ENCODE results near the gene DPH6. TPM values are rescaled to one million over a fixed set of nuclear protein-coding genes. Genes with fewer than 3 reads are reported as not detected.

The DPH6 gene
- total and polyA plus RNA-seq, 2 experiments from 2014 or later, result 11.3 to 14.4 TPM

DNA sequence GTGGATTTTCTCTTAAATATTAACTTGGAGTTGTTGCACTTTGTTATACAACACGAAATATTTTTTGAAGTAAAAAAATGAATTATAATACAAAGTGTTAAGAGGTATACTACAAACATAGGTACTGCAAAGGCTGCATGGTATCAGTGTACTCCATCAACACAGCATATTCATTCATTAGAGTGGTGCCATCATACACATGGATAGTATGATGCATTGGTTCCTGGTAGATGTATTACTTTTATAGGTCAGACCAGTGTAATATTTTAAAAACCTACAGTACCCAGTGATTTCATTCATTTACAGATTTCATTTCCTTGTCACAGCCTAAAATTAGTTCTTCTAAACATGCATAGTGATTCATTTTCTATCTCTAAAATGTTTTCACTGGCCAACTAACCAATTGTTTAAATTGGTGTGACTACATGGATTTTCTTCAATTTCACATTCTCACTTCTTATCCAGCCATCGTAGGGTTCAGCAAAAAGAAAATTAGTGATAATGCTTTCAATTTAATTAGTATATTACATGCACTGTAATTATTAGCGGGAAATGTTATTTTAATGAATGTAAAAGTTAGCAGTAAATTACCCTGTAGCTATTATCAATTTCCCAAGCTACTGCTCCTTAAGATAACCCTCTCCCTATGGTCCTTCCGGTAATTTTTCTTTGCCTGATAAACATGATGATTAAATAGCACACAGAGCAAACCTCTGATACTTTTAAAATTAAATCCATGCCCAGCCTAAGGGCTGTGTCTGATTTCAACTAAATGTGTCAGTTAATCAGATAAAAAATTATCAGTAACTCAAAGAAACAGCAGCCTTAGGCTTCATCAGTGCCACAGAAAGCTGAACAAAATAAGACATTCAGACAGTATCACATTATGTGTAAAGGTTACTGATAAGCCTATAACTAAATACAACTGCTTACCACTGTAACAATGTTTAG is 68.4 kb downstream of the DPH6 start:
- Histone ChIP-seq H3K4me2 (no peak overlapping the region), H4K20me1 (ENCODE audit: insufficient read depth, poor library complexity, severe bottlenecking) (no peaks in the 10 kb centered on the region), H3K4me1 (ENCODE audit: insufficient read depth) (no peaks in the 10 kb centered on the region), H3K27me3 (no peaks in the 10 kb centered on the region), H3K27ac (no peak overlapping the region), H3K9me3 (ENCODE audit: low read depth) (no peaks in the 10 kb centered on the region), H3K4me3 (no peak overlapping the region), H3K79me2 (no peaks in the 10 kb centered on the region), H2AFZ (no peak overlapping the region), H3K36me3 (replicated peaks; ENCODE audit: insufficient read depth, low read depth) (no peaks in the 10 kb centered on the region), H3K9me2 (replicated peaks; ENCODE audit: insufficient read depth) (no peaks in the 10 kb centered on the region)
- no peak for TF ChIP-seq EZH2 (IDR thresholded peaks at IDR 0.05; ENCODE audit: borderline replicate concordance)
- TF ChIP-seq, protein P1, sequence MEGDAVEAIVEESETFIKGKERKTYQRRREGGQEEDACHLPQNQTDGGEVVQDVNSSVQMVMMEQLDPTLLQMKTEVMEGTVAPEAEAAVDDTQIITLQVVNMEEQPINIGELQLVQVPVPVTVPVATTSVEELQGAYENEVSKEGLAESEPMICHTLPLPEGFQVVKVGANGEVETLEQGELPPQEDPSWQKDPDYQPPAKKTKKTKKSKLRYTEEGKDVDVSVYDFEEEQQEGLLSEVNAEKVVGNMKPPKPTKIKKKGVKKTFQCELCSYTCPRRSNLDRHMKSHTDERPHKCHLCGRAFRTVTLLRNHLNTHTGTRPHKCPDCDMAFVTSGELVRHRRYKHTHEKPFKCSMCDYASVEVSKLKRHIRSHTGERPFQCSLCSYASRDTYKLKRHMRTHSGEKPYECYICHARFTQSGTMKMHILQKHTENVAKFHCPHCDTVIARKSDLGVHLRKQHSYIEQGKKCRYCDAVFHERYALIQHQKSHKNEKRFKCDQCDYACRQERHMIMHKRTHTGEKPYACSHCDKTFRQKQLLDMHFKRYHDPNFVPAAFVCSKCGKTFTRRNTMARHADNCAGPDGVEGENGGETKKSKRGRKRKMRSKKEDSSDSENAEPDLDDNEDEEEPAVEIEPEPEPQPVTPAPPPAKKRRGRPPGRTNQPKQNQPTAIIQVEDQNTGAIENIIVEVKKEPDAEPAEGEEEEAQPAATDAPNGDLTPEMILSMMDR (IDR thresholded peaks at IDR 0.05; ENCODE audit: poor library complexity), result no peak
- no peak for TF ChIP-seq EZH2phosphoT487 (IDR thresholded peaks at IDR 0.05; ENCODE audit: low read depth, severe bottlenecking, unreplicated experiment)
- DNase-seq (ENCODE audit: low spot score), result no peak
- 83% methylated on average over 4 of the region's 4 CpGs for WGBS (ENCODE audit: low lambda C conversion rate, missing lambda C conversion rate)

DNA sequence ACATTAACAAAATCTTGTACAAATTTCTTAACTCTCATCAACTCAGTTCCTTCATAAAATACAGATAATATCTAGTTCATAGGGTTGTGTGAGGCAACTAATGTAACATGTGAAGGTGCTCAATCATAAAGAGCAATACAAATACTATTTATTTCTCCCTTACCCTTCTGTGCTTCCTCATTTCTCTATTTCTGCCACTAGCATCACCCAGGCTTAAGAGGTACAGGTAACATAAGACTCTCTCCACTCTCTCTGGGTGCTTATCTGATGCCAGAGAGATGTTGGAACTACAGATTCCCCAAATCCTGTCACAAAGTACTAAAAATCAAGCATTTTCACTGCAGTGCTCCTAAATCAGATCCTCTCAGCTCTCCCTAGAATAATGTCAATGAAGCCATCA is 74.9 kb downstream of the DPH6 start:
- Histone ChIP-seq H3K9me2 (replicated peaks; ENCODE audit: insufficient read depth) (no peaks in the 10 kb centered on the region), H3K79me2 (no peaks in the 10 kb centered on the region), H3K9me3 (ENCODE audit: low read depth) (no peaks in the 10 kb centered on the region), H3K4me3 (no peak overlapping the region), H3K4me1 (ENCODE audit: insufficient read depth) (no peaks in the 10 kb centered on the region), H3K36me3 (replicated peaks; ENCODE audit: insufficient read depth, low read depth) (no peaks in the 10 kb centered on the region), H3K27ac (no peak overlapping the region), H4K20me1 (ENCODE audit: insufficient read depth, poor library complexity, severe bottlenecking) (no peaks in the 10 kb centered on the region), H3K4me2 (no peak overlapping the region), H3K27me3 (no peaks in the 10 kb centered on the region), H2AFZ (no peak overlapping the region)
- TF ChIP-seq, protein P1 (IDR thresholded peaks at IDR 0.05; ENCODE audit: poor library complexity), result no peak
- no peak for TF ChIP-seq EZH2phosphoT487 (IDR thresholded peaks at IDR 0.05; ENCODE audit: low read depth, severe bottlenecking, unreplicated experiment)
- no peak for TF ChIP-seq EZH2 (IDR thresholded peaks at IDR 0.05; ENCODE audit: borderline replicate concordance)
- DNase-seq (ENCODE audit: low spot score), result no peak

DNA sequence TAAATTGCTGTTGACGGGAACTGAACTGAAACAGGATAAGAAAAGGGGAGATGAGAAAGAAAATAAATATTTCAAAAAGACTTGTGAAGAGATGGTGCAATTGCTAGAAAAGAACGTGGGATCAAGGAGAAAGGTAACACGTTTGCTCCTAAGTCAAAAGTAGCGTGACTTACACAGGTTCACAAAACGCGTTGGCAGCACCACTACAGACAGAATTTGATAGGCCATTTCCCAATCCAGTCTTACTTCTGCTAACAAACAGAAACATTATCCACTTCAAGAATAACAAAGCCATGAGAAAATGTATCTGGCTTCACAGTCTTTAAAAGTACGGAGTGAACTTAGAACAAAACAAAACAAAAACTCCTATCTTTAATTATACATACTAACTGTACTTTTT is 75.5 kb downstream of the DPH6 start:
- Histone ChIP-seq H3K4me2 (no peak overlapping the region), H4K20me1 (ENCODE audit: insufficient read depth, poor library complexity, severe bottlenecking) (no peaks in the 10 kb centered on the region), H3K4me1 (ENCODE audit: insufficient read depth) (no peaks in the 10 kb centered on the region), H3K27me3 (no peaks in the 10 kb centered on the region), H3K9me2 (replicated peaks; ENCODE audit: insufficient read depth) (no peaks in the 10 kb centered on the region), H2AFZ (no peak overlapping the region), H3K27ac (no peak overlapping the region), H3K9me3 (ENCODE audit: low read depth) (no peaks in the 10 kb centered on the region), H3K36me3 (replicated peaks; ENCODE audit: insufficient read depth, low read depth) (no peaks in the 10 kb centered on the region), H3K4me3 (no peak overlapping the region), H3K79me2 (no peaks in the 10 kb centered on the region)
- no peak for DNase-seq (ENCODE audit: low spot score)
- TF ChIP-seq EZH2phosphoT487 (IDR thresholded peaks at IDR 0.05; ENCODE audit: low read depth, severe bottlenecking, unreplicated experiment), result no peak
- TF ChIP-seq, protein P1 (IDR thresholded peaks at IDR 0.05; ENCODE audit: poor library complexity), result no peak
- no peak for TF ChIP-seq EZH2 (IDR thresholded peaks at IDR 0.05; ENCODE audit: borderline replicate concordance)
- 94% methylated on average over 7 of the region's 7 CpGs for WGBS (ENCODE audit: low lambda C conversion rate, missing lambda C conversion rate)
